ENCODE data around the gene ELOA2.
"Not testable (repeated sequence)": the region's sequence is repeated elsewhere in the genome, so short reads cannot be mapped to it uniquely, and the experiment has no call there.

The ELOA2 gene, protein sequence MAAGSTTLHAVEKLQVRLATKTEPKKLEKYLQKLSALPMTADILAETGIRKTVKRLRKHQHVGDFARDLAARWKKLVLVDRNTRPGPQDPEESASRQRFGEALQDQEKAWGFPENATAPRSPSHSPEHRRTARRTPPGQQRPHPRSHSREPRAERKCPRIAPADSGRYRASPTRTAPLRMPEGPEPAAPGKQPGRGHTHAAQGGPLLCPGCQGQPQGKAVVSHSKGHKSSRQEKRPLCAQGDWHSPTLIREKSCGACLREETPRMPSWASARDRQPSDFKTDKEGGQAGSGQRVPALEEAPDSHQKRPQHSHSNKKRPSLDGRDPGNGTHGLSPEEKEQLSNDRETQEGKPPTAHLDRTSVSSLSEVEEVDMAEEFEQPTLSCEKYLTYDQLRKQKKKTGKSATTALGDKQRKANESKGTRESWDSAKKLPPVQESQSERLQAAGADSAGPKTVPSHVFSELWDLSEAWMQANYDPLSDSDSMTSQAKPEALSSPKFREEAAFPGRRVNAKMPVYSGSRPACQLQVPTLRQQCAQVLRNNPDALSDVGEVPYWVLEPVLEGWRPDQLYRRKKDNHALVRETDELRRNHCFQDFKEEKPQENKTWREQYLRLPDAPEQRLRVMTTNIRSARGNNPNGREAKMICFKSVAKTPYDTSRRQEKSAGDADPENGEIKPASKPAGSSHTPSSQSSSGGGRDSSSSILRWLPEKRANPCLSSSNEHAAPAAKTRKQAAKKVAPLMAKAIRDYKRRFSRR

DNA sequence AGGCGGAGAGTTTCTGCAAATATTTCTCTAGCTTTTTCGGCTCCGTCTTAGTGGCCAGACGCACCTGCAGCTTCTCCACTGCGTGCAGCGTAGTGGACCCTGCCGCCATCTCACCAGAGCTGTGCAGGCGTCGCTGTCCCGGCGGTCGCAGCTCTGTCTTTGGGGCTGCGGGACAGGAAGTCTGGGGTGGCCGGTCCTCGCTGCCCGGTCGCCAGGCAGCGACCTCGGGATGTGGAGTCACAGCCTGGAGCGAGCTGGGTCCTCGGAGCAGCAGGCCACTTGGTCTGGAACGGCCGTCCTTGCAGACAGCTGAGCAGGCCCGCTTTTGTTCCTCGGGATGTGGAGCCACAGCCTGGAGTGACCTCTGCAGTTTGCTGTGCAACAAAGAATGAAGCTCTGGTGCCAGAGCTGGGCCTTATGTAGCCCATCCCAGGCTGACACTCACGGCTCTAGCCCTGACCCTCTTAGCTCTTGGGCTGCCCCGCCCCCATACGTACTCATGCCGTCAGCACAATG is at the start of gene ELOA2:
TSS of gene ELOA2 (minus strand) at position 466 of the 516 bp plus-strand sequence. CDS start at position 109, 357 bp downstream.
- no peaks in the 10 kb centered on the region for H3K36me3 Mint-ChIP-seq (ENCODE audit: low read depth)
- H3K27ac Mint-ChIP-seq = no peak within 1 kb of the TSS
- peaks cover 9% of the 10 kb centered on the region for H3K9me3 Mint-ChIP-seq
- DNase-seq (no peak), ATAC-seq (no peak)
- H3K4me3 Mint-ChIP-seq = no peak within 1 kb of the TSS
- no peaks in the 10 kb centered on the region for H3K4me1 Mint-ChIP-seq
- peaks cover 3% of the 10 kb centered on the region for H3K27me3 Mint-ChIP-seq

DNA sequence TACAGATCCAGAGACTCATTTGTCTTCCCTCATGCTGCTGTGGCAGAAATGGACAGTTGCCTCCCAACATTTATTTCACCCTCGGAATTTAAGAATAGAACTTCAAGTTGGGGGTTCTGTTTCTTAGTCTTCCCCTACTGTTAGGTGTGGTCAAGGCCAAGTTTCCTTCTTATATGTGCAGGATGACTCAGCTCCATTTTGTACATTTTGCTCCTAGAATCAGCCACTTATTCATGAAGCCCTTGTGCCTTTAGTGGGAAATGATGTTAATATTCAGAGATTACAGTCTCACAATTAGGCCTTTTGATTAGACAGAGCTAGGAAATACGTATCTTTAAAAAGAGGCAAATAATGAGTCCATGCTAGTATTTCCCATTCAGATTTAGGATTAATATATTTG is 46.2 kb upstream of the ELOA2 start:
- DNase-seq (no peak), ATAC-seq (no peak)
- no peak overlapping the region for H3K4me3 Mint-ChIP-seq
- H3K4me1 Mint-ChIP-seq = no peaks in the 10 kb centered on the region
- H3K9me3 Mint-ChIP-seq = no peaks in the 10 kb centered on the region
- H3K36me3 Mint-ChIP-seq (ENCODE audit: low read depth) = no peaks in the 10 kb centered on the region
- H3K27ac Mint-ChIP-seq = no peak overlapping the region
- H3K27me3 Mint-ChIP-seq = no peaks in the 10 kb centered on the region

DNA sequence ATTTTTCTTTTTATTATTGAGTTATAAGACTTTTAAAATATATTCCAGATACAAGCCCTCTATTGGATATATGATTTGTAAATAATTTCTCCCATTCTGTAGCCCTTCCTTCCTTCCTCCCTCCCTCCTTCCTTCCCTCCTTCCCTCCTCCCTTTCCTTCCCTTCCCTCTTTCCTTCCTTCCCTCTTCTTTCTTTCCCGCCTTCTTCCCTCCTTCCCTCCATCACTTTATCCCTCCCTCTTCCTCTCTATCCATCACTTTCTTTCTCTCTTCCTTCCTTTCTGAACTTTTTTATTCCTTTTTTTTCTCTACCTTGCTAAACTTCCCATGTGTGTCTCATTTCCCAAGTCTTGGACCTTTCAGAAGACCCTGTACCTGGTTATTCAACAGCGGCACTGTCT is 45.5 kb upstream of the ELOA2 start:
- Mint-ChIP-seq H3K36me3 (ENCODE audit: low read depth) (no peaks in the 10 kb centered on the region), H3K4me1 (no peaks in the 10 kb centered on the region), H3K9me3 (no peaks in the 10 kb centered on the region), H3K27ac (no peak overlapping the region), H3K27me3 (no peaks in the 10 kb centered on the region), H3K4me3 (no peak overlapping the region)
- DNase-seq (no peak), ATAC-seq (no peak)

DNA sequence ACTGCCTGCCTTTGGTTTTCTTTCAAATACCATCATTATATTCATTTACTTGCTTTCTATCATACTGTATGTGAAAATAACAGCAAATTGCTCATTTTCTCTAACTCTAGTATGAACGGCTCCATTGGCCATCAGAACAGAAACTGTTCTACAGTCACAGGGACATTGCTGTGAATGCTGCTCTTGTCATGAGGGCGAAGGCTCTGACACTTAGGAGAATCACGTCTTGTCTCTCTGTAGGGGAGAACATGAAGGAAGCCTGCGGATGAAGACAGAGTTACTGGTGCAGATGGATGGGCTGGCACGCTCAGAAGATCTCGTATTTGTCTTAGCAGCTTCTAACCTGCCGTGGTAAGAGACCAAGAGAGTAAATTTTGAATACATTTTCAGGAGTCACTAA is 41.7 kb upstream of the ELOA2 start:
- no peaks in the 10 kb centered on the region for H3K27me3 Mint-ChIP-seq
- no peak overlapping the region for H3K4me3 Mint-ChIP-seq
- no peaks in the 10 kb centered on the region for H3K9me3 Mint-ChIP-seq
- no peak for ATAC-seq
- H3K27ac Mint-ChIP-seq = no peak overlapping the region
- no peak for DNase-seq
- no peaks in the 10 kb centered on the region for H3K36me3 Mint-ChIP-seq (ENCODE audit: low read depth)
- no peaks in the 10 kb centered on the region for H3K4me1 Mint-ChIP-seq

DNA sequence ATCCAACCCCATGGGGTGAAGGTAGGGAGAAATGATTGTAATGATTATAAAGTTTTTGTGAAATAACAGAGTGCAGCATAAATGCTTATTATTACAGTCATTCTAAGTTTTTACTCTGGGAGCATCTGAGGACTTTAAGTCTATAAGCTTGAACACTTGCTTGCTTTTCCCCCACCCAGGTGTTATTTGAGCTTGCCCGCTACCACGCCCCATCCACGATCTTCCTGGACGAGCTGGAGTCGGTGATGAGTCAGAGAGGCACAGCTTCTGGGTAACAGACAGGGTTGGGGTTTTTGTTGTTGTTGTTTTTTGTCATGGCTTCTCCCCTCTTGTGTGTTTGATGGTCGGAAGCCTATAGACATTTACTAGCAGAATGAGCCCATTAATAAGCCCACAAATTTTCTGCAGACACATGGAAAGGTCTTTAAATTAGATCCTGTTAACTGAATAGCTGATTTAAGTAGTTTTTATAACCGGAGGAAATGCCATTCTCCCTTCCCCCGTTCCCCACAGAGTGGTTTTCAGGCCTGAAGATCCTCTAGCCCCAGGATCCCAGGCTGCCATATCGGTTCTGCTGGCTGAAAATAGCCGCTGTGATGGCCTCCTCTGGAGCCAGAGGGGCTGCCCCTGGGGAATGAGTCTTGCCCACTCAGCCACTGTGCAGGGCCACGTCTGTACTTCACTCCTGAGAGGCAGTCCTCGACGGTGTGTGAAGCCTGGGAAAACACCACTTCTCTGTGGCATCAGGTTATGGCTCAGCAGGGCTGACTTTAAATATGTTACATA is 39.9 kb upstream of the ELOA2 start:
- no peaks in the 10 kb centered on the region for H3K27me3 Mint-ChIP-seq
- ATAC-seq = no peak
- no peak for DNase-seq
- H3K9me3 Mint-ChIP-seq = no peaks in the 10 kb centered on the region
- H3K36me3 Mint-ChIP-seq (ENCODE audit: low read depth) = no peaks in the 10 kb centered on the region
- H3K4me1 Mint-ChIP-seq = no peaks in the 10 kb centered on the region
- H3K4me3 Mint-ChIP-seq = no peak overlapping the region
- no peak overlapping the region for H3K27ac Mint-ChIP-seq

DNA sequence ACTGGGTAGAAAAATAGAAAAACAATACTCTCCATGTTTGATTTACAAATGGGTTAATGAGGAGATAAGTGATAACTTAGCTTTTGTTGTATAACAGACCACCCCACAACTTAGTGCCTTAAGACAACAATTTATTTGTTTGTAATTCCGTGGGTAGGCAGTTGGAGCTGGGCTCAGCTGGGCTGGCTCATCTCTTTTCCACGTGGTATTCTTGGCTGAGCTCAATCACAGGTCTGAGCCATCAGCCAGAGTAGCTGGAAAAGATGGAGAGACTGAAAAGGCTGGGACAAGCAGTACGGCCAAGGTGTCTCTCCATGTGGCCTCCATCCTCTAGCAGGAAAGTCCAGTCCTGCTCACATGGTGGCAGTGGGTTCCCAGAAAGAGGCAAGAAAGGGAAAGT is 32.2 kb upstream of the ELOA2 start:
- Mint-ChIP-seq H3K27ac (no peak overlapping the region), H3K36me3 (ENCODE audit: low read depth) (no peaks in the 10 kb centered on the region), H3K4me1 (no peaks in the 10 kb centered on the region), H3K27me3 (no peaks in the 10 kb centered on the region), H3K4me3 (no peak overlapping the region), H3K9me3 (no peaks in the 10 kb centered on the region)
- ATAC-seq = no peak
- DNase-seq = no peak

DNA sequence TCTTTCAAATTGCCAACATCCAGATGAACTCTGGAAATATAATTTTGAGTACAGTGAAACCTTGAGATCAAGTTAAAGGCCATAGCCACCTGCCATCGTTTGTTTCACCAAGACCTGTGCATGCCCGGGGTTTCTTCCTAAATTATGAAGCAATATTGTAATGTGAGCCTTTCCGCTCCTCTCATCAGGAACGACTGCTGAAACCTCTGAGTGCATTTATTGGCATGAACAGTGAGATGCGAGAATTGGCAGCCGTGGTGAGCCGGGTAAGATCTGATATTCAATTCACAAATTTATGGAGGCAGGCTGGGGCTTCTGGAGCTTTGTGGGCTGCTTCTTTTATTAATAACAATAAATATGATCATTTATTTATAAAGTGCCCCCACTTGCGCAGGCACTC is 27.7 kb upstream of the ELOA2 start:
- DNase-seq (no peak), ATAC-seq (no peak)
- H3K9me3 Mint-ChIP-seq = no peaks in the 10 kb centered on the region
- H3K27ac Mint-ChIP-seq = no peak overlapping the region
- no peak overlapping the region for H3K4me3 Mint-ChIP-seq
- H3K4me1 Mint-ChIP-seq = no peaks in the 10 kb centered on the region
- no peaks in the 10 kb centered on the region for H3K36me3 Mint-ChIP-seq (ENCODE audit: low read depth)
- no peaks in the 10 kb centered on the region for H3K27me3 Mint-ChIP-seq

DNA sequence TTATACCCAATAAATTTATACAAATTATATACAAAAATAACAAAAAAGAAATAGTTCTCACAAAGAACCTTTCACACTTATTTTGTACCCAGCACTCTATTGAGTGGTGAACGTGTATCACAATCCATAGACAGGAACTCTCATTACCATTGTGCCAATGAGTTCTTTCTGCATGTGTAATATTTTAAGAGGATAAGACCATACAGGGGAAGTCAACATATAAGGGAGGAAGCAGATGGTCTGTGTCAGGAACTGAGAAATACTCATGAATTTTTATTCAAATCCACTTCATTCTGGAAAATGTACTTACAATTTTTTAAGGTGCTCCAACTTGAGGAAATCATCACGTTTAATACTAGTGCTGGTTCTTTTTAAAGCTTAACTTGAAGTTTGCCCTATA is 27.1 kb upstream of the ELOA2 start:
- no peak overlapping the region for H3K27ac Mint-ChIP-seq
- no peaks in the 10 kb centered on the region for H3K9me3 Mint-ChIP-seq
- ATAC-seq (no peak), DNase-seq (no peak)
- no peaks in the 10 kb centered on the region for H3K4me1 Mint-ChIP-seq
- no peak overlapping the region for H3K4me3 Mint-ChIP-seq
- no peaks in the 10 kb centered on the region for H3K36me3 Mint-ChIP-seq (ENCODE audit: low read depth)
- no peaks in the 10 kb centered on the region for H3K27me3 Mint-ChIP-seq

DNA sequence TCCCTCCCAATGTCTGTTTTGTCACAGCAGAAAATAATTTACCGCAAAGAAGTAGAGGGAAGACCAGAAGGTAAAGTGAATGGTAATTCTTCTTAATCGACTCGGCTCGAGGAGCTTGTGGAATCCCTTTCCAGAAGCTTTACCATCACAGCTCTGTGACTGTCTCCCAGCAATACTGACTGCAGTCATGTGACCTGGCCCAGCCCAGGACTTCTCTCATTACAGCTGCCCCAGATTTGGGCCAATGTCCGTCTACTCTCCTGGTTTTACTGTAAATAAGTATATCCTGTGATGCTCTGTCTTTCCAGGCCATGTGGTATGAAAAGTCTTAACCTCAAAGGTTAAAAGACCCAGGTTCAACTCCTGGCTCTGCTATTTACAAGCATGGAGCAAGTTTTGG is 18.9 kb upstream of the ELOA2 start:
- no peaks in the 10 kb centered on the region for H3K9me3 Mint-ChIP-seq
- H3K4me3 Mint-ChIP-seq = no peak overlapping the region
- H3K27me3 Mint-ChIP-seq = peaks cover 4% of the 10 kb centered on the region
- H3K36me3 Mint-ChIP-seq (ENCODE audit: low read depth) = no peaks in the 10 kb centered on the region
- no peaks in the 10 kb centered on the region for H3K4me1 Mint-ChIP-seq
- ATAC-seq (no peak), DNase-seq (no peak)
- H3K27ac Mint-ChIP-seq = no peak overlapping the region

DNA sequence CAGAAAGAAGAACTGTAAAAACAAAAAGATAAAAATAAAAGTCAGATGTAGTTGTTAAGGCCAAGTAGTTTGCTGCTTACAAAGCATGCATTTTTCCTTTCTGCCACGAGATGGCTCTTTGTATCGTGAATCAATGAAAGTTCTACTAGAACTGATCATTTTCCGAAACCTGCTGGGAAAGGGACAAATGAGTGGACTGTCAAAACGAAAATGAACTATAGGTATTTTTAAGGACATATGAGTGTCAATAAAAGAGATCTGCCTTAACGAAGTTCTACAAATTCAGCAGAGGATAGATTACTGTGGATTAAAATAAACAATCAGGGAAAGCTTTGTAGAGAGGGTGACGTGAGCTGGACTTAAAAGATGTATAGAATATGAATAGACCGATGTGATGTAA is 15.0 kb upstream of the ELOA2 start:
- ATAC-seq (peak; percentile 15), DNase-seq (peak; percentile 8)
- Mint-ChIP-seq H3K4me1 (no peaks in the 10 kb centered on the region), H3K9me3 (no peaks in the 10 kb centered on the region), H3K4me3 (no peak overlapping the region), H3K27ac (no peak overlapping the region), H3K36me3 (ENCODE audit: low read depth) (no peaks in the 10 kb centered on the region), H3K27me3 (peaks cover 4% of the 10 kb centered on the region)

DNA sequence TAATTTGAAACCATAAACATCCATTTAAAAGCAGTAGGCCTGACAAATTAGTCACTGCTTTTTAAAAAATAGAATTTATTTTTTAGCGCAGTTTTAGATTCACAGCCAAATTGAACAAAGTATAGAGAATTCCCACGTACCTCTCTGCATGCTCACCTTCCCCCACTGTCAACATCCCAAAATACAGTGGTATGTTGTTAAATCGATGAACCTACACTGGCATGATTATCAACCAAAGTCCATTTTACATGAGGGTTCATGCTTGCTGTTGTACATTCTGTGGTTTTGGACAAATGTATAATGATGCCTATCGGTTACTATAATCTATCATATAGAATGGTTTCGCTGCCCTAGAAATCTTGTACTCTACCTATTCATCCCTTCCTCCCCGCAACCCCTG is 5.6 kb upstream of the ELOA2 start:
- Mint-ChIP-seq H3K4me1 (no peaks in the 10 kb centered on the region), H3K9me3 (no peaks in the 10 kb centered on the region), H3K27ac (no peak overlapping the region), H3K4me3 (no peak overlapping the region), H3K27me3 (peaks cover 8% of the 10 kb centered on the region), H3K36me3 (ENCODE audit: low read depth) (no peaks in the 10 kb centered on the region)
- no peak for DNase-seq
- no peak for ATAC-seq

DNA sequence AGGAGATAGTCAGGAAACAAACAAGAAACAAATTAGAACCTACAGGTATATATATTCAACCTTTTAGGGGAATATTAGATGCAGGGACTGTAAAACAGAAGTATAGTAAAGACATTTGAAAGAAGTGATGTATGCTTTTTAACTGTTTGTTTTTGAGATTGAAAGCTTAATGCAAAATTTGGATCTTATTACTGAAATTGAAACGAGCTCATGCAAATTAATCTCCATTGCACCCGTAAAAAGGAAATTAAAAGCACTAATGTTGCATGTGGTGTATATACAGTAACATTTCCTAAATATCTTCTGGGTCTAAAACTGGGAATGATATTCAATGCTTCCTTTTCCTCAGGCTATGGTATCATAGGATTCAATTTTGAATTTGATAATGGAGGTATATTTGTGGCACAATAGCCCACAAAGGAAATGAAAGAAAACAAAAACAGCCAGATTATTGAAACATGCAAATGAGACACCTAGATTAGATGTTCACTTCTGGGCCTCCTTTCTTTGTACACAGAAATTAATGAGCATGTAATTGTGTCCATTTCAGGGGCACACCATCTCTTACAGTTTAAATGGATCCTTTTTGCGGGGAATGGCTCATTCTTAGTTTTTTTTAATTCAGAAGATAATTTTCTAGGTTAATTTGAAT is 1.6 kb upstream of the ELOA2 start:
- Mint-ChIP-seq H3K4me3 (no peak overlapping the region), H3K27ac (no peak overlapping the region), H3K9me3 (no peaks in the 10 kb centered on the region), H3K36me3 (ENCODE audit: low read depth) (no peaks in the 10 kb centered on the region), H3K4me1 (no peaks in the 10 kb centered on the region), H3K27me3 (peaks cover 8% of the 10 kb centered on the region)
- ATAC-seq (no peak), DNase-seq (no peak)

DNA sequence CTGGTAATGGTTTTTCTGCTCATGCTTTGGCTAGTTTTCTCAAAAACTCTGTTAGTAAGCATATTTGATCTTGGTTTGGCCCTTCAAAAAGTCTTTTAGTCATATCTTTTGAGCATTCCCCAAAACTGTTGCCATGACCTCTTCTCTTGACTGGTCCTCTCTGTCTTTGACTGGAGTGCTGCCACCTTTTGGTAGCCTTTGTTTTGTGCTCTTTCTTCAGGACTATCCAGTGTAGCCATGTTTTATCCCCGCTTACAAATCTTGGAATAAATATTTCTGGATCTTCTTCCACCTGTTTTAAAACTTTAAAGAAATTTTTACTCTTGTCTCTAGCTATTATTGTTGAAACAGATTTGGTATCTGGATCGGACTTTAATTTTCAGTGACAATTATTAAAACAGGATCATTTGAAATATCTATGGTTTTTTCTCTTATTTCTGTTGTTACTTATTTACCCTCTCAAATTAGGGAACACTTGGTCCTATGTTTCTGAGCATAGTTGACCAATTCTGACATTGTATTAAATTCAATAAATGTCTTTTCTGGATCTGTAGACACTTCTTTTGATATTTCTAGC is 965 bp upstream of the ELOA2 start:
- no peaks in the 10 kb centered on the region for H3K36me3 Mint-ChIP-seq (ENCODE audit: low read depth)
- H3K4me3 Mint-ChIP-seq = no peak overlapping the region
- H3K9me3 Mint-ChIP-seq = peaks cover 5% of the 10 kb centered on the region
- H3K4me1 Mint-ChIP-seq = no peaks in the 10 kb centered on the region
- no peak for DNase-seq
- no peak overlapping the region for H3K27ac Mint-ChIP-seq
- peaks cover 8% of the 10 kb centered on the region for H3K27me3 Mint-ChIP-seq
- no peak for ATAC-seq

DNA sequence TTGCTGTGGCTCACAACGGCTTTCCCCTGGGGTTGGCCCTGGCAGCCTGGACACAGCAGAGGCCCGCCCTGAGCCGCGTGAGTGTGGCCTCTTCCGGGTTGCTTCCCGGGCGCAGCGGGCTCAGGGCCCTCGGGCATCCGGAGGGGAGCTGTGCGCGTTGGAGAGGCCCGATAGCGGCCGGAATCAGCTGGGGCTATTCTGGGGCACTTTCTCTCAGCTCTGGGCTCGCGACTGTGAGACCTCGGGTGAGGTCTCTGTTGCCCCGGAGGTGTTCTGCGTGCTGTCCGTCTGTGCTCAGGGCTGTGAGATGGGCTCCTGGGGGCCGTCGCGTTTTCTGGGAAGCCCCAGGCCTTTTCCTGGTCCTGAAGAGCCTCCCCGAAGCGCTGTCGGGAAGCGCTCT is 830 bp downstream of the ELOA2 start:
- H3K27me3 Mint-ChIP-seq; ATAC-seq; H3K27ac Mint-ChIP-seq; DNase-seq; H3K4me1 Mint-ChIP-seq; H3K4me3 Mint-ChIP-seq; H3K9me3 Mint-ChIP-seq; H3K36me3 Mint-ChIP-seq (ENCODE audit: low read depth): not testable (repeated sequence)

Measured in activated naive CD8-positive, alpha-beta T cell treated with anti-CD3 and anti-CD28 coated beads, Interleukin-2, amount 50 U/mL, for 24 hours (primary cell).